HepG2 (cell line): ENCODE results near the gene NDOR1. TPM values are rescaled to one million over a fixed set of nuclear protein-coding genes. Genes with fewer than 3 reads are reported as not detected.
A peak's percentile ranks its signal among the peaks of the same experiment; 100 is the strongest.

Source experiments
- AGO1 ChIP-seq: fragments of 200-400 bp; formaldehyde crosslinking; IDR thresholded peaks from 2 replicates; pipeline ENCODE4 v1.6.1; 2017; ENCODE audit warnings: mild to moderate bottlenecking, low read depth, low read length, moderate library complexity; ENCODE audit not compliant: poor library complexity, severe bottlenecking
- ETV5 ChIP-seq: IDR thresholded peaks from 2 replicates; pipeline ENCODE4 v1.6.1; 2018; ENCODE audit warnings: missing biosample characterization, missing genetic modification reagents, inconsistent platforms, borderline replicate concordance
- FOXC1 ChIP-seq: sonication (generic); formaldehyde crosslinking; IDR thresholded peaks from 2 replicates; pipeline ENCODE4 v1.8.0; 2022; ENCODE audit warnings: mild to moderate bottlenecking, missing genetic modification reagents, borderline replicate concordance
- KDM5B ChIP-seq: sonication (generic); formaldehyde crosslinking; IDR thresholded peaks from 2 replicates; pipeline ENCODE4 v1.4.0; 2020; ENCODE audit warnings: missing genetic modification reagents, mild to moderate bottlenecking, borderline replicate concordance
- XRCC5 ChIP-seq: fragments of 200-400 bp; formaldehyde crosslinking; optimal IDR thresholded peaks from 2 replicates; pipeline ENCODE3; 2017; ENCODE audit warnings: mild to moderate bottlenecking, low read length
- ZFX ChIP-seq: sonication (generic); formaldehyde crosslinking; IDR thresholded peaks from 2 replicates; pipeline ENCODE4 v1.4.0; 2020; ENCODE audit warnings: mild to moderate bottlenecking, low read depth, missing genetic modification reagents, moderate library complexity
- ZNF317 ChIP-seq: sonication (generic); formaldehyde crosslinking; IDR thresholded peaks from 2 replicates; pipeline ENCODE4 v1.5.0; 2020; ENCODE audit warnings: mild to moderate bottlenecking, missing genetic modification reagents
- ZNF546 ChIP-seq: sonication (generic); formaldehyde crosslinking; conservative IDR thresholded peaks from 2 replicates; pipeline ENCODE4 v1.8.1; 2023; ENCODE audit warnings: mild to moderate bottlenecking, missing genetic modification reagents
- ZNF564 ChIP-seq: sonication (generic); formaldehyde crosslinking; IDR thresholded peaks from 2 replicates; pipeline ENCODE4 v1.8.1; 2023; ENCODE audit warnings: mild to moderate bottlenecking, missing genetic modification reagents
- ZNF672 ChIP-seq: sonication (generic); formaldehyde crosslinking; IDR thresholded peaks from 2 replicates; pipeline ENCODE4 v1.8.1; 2022; ENCODE audit warnings: missing genetic modification reagents
- ZNF749 ChIP-seq: sonication (generic); formaldehyde crosslinking; IDR thresholded peaks from 2 replicates; pipeline ENCODE4 v1.8.0; 2022; ENCODE audit warnings: mild to moderate bottlenecking, missing genetic modification reagents, moderate library complexity, borderline replicate concordance
- ZSCAN31 ChIP-seq: sonication (generic); formaldehyde crosslinking; IDR thresholded peaks from 2 replicates; pipeline ENCODE4 v1.5.0; 2020; ENCODE audit warnings: low read depth, mild to moderate bottlenecking, missing genetic modification reagents
- polyA plus RNA-seq, 8 experiments: library from polyadenylated mRNA; depleted of rRNA in 3 of 8; stranded (reverse) in 7 of 8; unstranded in 1 of 8; fragments of >200 nt; fragmentation: Illumina TruSeq in 4 of 8; extraction: Trizol in 4 of 8; gene quantifications; 2 replicates each; pipeline versions ENCODE4 v1.2.1 to v1.2.3, GENCODE V29; 2011 to 2016; ENCODE audit warnings: low read depth in 4 of 8, missing spikeins in 1 of 8, mixed read lengths in 1 of 8; ENCODE audit not compliant: insufficient read depth in 1 of 8
- total RNA-seq, 5 experiments: library from RNA; depleted of rRNA; stranded (reverse); fragments of >200 nt; fragmentation: Illumina TruSeq; extraction: Trizol; gene quantifications; 2 replicates each; pipeline ENCODE4 v1.2.3, GENCODE V29; 2016; ENCODE audit warnings: low read depth in 1 of 5
- TF ChIP-seq, protein P1 (sequence below): sonication (generic); formaldehyde crosslinking; IDR thresholded peaks from 2 replicates; pipeline ENCODE4; 2020; ENCODE audit warnings: missing genetic modification reagents, mild to moderate bottlenecking, borderline replicate concordance
- TF ChIP-seq, protein P2 (sequence below): sonication (generic); formaldehyde crosslinking; IDR thresholded peaks from 2 replicates; pipeline ENCODE4 v1.5.0; 2020; ENCODE audit warnings: mild to moderate bottlenecking, missing genetic modification reagents, moderate library complexity
- TF ChIP-seq, protein P3 (sequence below): sonication (generic); formaldehyde crosslinking; IDR thresholded peaks from 2 replicates; pipeline ENCODE4 v1.5.1; 2020; ENCODE audit warnings: mild to moderate bottlenecking, missing genetic modification reagents, moderate library complexity
- TF ChIP-seq, protein P4 (sequence below): sonication (generic); formaldehyde crosslinking; IDR thresholded peaks from 2 replicates; pipeline ENCODE4 v1.8.1; 2023; ENCODE audit warnings: mild to moderate bottlenecking, missing genetic modification reagents

NDOR1 gene
- total and polyA plus RNA-seq, 2 of the 13 experiments (the other 11 are each of a cell fraction or from before 2014, with no cell fraction given): 3.6 to 8.7 TPM

DNA sequence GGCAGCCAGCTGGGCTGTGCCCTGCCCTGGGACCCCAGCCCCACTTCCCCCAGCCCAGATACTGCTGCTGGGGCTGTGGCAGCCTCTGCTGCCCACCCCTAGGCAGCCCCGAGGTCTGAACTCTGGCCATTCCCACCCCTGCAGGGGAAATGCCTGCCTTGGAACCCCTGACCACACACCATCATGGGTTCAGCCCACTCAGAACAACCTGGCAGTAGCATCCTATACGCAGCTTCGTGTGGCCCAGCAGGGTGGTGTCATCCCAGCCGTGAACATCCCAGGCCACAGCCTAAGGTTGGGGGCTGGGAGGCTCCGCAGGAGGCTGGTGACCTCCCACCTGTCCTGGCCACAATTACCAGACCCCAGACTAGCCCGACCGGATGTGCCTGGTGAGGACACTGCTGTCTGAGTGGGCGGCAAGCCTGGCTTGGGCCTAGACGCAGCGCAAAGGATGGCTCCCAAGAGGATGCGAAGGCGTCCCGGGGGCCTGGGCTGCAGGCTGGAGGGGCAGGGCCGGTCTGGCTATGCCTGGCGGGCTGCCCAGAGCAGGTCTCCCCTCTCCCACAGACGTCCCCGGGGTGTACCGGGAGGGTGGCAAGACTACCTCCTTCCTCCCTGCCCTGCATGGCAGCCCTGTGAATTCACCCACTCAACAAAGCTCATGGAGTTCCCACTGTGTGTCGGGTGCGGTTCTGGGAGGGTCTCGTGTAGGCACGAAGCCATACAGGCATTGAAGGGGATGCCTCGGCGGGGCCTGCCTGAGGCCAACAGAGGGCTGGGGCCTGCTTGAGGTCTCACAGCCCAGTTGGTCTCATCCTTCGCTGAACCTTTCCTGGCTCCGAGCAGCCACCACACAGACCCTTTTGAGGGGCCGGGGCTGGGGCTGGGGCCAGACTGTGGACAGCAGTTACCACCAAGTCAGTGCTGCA lies 23.7 kb downstream of the NDOR1 start (continued):
- peak; percentile 93 for TF ChIP-seq AGO1
- TF ChIP-seq, protein P1, sequence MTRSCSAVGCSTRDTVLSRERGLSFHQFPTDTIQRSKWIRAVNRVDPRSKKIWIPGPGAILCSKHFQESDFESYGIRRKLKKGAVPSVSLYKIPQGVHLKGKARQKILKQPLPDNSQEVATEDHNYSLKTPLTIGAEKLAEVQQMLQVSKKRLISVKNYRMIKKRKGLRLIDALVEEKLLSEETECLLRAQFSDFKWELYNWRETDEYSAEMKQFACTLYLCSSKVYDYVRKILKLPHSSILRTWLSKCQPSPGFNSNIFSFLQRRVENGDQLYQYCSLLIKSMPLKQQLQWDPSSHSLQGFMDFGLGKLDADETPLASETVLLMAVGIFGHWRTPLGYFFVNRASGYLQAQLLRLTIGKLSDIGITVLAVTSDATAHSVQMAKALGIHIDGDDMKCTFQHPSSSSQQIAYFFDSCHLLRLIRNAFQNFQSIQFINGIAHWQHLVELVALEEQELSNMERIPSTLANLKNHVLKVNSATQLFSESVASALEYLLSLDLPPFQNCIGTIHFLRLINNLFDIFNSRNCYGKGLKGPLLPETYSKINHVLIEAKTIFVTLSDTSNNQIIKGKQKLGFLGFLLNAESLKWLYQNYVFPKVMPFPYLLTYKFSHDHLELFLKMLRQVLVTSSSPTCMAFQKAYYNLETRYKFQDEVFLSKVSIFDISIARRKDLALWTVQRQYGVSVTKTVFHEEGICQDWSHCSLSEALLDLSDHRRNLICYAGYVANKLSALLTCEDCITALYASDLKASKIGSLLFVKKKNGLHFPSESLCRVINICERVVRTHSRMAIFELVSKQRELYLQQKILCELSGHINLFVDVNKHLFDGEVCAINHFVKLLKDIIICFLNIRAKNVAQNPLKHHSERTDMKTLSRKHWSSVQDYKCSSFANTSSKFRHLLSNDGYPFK: no peak
- TF ChIP-seq ZNF564: peak; percentile 52; the same call in 1 of the 2 replicates
- TF ChIP-seq ZFX (CRISPR knock-in tag): peak; percentile 58; the same call in 1 of the 2 replicates
- TF ChIP-seq ZNF546: peak; percentile 60; the same call in 1 of the 2 replicates
- TF ChIP-seq FOXC1 (CRISPR knock-in tag): no peak
- TF ChIP-seq, protein P2, sequence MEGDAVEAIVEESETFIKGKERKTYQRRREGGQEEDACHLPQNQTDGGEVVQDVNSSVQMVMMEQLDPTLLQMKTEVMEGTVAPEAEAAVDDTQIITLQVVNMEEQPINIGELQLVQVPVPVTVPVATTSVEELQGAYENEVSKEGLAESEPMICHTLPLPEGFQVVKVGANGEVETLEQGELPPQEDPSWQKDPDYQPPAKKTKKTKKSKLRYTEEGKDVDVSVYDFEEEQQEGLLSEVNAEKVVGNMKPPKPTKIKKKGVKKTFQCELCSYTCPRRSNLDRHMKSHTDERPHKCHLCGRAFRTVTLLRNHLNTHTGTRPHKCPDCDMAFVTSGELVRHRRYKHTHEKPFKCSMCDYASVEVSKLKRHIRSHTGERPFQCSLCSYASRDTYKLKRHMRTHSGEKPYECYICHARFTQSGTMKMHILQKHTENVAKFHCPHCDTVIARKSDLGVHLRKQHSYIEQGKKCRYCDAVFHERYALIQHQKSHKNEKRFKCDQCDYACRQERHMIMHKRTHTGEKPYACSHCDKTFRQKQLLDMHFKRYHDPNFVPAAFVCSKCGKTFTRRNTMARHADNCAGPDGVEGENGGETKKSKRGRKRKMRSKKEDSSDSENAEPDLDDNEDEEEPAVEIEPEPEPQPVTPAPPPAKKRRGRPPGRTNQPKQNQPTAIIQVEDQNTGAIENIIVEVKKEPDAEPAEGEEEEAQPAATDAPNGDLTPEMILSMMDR (CRISPR knock-in tag): 0 out of 2 replicates have a peak, but pooled peaks have one; percentile 10
- peak; percentile 40; the same call in 1 of the 2 replicates for TF ChIP-seq ETV5
- 0 out of 2 replicates have a peak, but pooled peaks have one; percentile 36 for TF ChIP-seq ZNF749 (CRISPR knock-in tag)
- peak; percentile 34; the same call in 1 of the 2 replicates for TF ChIP-seq KDM5B (CRISPR knock-in tag)
- TF ChIP-seq, protein P3, sequence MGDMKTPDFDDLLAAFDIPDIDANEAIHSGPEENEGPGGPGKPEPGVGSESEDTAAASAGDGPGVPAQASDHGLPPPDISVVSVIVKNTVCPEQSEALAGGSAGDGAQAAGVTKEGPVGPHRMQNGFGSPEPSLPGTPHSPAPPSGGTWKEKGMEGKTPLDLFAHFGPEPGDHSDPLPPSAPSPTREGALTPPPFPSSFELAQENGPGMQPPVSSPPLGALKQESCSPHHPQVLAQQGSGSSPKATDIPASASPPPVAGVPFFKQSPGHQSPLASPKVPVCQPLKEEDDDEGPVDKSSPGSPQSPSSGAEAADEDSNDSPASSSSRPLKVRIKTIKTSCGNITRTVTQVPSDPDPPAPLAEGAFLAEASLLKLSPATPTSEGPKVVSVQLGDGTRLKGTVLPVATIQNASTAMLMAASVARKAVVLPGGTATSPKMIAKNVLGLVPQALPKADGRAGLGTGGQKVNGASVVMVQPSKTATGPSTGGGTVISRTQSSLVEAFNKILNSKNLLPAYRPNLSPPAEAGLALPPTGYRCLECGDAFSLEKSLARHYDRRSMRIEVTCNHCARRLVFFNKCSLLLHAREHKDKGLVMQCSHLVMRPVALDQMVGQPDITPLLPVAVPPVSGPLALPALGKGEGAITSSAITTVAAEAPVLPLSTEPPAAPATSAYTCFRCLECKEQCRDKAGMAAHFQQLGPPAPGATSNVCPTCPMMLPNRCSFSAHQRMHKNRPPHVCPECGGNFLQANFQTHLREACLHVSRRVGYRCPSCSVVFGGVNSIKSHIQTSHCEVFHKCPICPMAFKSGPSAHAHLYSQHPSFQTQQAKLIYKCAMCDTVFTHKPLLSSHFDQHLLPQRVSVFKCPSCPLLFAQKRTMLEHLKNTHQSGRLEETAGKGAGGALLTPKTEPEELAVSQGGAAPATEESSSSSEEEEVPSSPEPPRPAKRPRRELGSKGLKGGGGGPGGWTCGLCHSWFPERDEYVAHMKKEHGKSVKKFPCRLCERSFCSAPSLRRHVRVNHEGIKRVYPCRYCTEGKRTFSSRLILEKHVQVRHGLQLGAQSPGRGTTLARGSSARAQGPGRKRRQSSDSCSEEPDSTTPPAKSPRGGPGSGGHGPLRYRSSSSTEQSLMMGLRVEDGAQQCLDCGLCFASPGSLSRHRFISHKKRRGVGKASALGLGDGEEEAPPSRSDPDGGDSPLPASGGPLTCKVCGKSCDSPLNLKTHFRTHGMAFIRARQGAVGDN (CRISPR knock-in tag): peak; percentile 64
- no peak for TF ChIP-seq ZNF672 (CRISPR knock-in tag)
- 0 out of 2 replicates have a peak, but pooled peaks have one; percentile 26 for TF ChIP-seq ZSCAN31
- TF ChIP-seq XRCC5: peak; percentile 6
- TF ChIP-seq ZNF317 (CRISPR knock-in tag): no peak
- TF ChIP-seq, protein P4, sequence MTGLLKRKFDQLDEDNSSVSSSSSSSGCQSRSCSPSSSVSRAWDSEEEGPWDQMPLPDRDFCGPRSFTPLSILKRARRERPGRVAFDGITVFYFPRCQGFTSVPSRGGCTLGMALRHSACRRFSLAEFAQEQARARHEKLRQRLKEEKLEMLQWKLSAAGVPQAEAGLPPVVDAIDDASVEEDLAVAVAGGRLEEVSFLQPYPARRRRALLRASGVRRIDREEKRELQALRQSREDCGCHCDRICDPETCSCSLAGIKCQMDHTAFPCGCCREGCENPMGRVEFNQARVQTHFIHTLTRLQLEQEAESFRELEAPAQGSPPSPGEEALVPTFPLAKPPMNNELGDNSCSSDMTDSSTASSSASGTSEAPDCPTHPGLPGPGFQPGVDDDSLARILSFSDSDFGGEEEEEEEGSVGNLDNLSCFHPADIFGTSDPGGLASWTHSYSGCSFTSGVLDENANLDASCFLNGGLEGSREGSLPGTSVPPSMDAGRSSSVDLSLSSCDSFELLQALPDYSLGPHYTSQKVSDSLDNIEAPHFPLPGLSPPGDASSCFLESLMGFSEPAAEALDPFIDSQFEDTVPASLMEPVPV (CRISPR knock-in tag): peak; percentile 47; the same call in 1 of the 2 replicates
